SIG-M5 treated with dmso at 0.1 percent for 504 hours (cell line): ENCODE data around the gene ZAP70.

Source experiments
- DNase-seq: peaks from one replicate; lab custom pipeline; 2025; ENCODE audit not compliant: unreplicated experiment; lab: John Stamatoyannopoulos, UW

ZAP70 gene

GRCh38 chr2:97747716-97748115 lies 34.3 kb downstream of the ZAP70 start:
- no peak for DNase-seq

GRCh38 chr2:97749581-97749980 lies 36.2 kb downstream of the ZAP70 start:
- no peak for DNase-seq

- no peak for DNase-seq
Measured at GRCh38 chr2:97750017-97750416, 36.6 kb downstream of the ZAP70 start.

GRCh38 chr2:97751752-97752151 lies 38.4 kb downstream of the ZAP70 start:
- no peak for DNase-seq

GRCh38 chr2:97752342-97753334 lies 39.3 kb downstream of the ZAP70 start:
- no peak for DNase-seq

DNA sequence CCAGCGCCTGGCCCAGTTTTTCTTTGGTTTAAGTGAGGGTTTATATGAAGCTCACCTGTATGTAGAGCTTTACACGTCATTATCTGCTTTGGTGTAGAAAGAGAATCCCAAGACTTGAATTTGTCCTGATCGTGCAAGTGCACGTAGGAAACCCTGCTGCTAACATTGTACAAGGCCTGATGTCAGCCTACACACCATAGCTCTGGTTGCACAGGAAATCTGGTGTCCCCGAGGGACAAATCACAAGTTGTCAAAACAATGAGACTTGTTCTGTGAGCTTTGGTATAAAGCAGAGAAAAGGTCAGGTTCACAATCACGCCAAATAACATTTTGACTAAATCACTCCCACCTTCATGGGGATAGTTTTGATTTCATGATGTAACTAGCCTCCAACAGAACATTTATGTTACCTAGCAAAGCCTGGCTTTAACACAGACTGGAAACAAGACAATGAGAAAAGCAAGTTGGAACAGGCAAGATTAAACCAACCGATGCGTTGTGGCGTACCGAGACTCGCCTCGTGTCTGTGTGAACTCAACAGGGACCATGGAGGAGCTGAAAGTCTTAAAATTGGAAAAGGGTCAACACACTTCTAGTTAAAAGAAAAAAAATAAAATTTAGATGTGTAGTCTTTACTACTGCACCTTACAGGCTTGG lies 41.4 kb downstream of the ZAP70 start:
- DNase-seq = no peak

DNA sequence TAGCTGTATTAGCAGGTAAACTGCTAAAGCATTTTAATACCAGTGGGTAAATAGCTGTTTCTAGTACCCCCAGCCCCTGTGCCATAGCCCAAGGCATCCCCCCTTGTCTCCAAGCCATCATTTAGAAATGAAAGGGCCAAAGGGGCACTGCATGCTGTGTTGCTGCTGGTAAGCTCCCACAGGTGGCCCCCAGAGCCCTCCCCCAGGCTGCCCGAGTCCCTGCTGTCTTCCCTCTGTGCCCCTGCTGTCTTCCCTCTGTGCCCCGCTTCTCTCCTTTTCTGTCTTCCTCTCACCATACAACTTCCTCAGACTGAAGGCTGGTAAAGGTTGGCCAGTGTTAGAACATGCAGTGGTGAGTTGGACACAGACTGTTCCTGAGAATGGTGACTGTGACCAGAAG lies 42.1 kb downstream of the ZAP70 start:
- no peak for DNase-seq

- no peak for DNase-seq
Measured at GRCh38 chr2:97757062-97757461, 43.7 kb downstream of the ZAP70 start.

- DNase-seq = no peak
Measured at GRCh38 chr2:97758131-97758705, 44.8 kb downstream of the ZAP70 start.

DNA sequence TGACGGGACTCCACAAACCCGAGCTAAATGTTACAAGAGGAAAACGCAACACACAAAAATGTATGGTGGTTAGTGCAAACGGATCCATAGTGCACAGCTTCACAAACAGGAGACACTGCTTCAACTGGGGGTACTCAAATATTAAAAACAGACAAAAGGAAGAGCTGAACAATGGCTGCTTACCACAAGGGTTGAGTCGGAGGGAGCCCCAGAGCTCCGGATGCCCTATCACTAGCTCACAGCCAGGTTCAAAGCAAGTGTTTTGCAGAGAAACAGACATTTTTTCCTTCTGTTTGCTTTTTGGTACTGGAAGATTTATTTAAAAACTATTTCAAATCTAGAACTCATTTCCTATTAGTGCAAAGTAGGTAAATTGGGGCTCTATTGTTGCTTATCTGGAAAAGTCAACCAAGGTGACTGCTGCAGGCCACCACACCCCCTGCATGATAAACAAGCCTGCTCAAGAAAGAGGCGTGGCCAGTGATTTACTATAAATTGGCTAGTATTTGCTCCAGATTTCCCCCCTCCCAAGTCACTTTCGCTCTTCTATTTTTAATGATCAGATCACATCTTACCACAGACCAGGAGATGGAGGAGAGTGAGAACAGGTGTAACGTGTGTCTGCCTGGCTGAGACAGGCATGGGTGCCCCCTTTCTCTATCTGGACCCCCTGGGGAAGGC lies 46.5 kb downstream of the ZAP70 start:
- no peak for DNase-seq

- DNase-seq = no peak
Measured at GRCh38 chr2:97760480-97761049, 47.2 kb downstream of the ZAP70 start.

DNA sequence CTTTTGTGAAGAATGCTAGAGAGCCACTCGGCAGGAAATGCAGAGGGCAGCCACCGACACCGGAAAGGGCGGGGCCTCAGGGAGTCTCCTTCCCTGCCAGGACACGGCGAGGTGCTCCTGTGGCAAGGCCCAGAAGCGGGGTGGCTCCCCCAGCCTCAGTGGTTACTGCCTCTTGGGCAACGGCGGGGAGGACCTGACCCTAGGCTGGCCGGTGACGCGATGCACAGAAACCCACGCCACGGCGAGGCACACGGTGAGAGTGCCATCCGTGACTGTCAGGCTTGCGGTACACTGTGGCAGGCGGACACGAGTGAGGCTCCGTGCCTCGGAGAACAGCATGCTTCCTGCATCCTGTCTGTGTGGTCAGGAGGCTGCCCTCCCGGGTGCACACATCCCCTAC lies 47.8 kb downstream of the ZAP70 start:
- DNase-seq = no peak

DNA sequence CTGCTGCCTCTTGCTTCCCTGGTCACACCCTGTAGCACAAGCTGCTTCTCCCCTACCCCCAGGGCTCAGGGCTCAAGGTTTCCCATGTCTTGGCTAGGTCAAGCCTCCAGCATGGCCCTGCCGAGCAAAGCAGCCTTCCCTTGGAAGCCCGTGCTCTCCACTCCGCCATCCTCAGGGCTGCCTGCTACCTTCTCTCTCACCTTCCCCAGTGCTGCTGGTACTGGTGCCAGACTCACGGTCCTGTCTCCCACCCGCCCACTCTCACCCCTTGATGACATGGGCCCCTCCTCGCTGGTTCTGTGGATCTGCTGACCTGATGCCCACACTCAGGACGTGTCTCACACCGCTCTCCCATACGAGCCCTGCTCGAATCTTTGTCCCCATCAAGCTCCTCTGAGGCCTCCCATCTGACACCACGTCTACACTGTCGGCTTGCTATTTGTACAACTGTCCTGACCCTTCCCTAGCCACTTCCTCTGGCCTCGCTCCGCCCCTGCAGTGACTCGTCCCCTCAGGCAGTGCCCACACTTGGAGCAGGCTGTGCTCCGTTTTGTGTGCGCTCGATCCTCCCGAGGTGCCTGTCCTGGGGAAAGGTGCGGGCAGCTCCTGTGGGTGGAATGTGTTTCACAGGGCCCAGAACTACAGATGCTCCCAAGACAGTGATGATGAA lies 49.9 kb downstream of the ZAP70 start:
- DNase-seq = no peak

- no peak for DNase-seq
Measured at GRCh38 chr2:97764559-97765263, 51.3 kb downstream of the ZAP70 start.

DNA sequence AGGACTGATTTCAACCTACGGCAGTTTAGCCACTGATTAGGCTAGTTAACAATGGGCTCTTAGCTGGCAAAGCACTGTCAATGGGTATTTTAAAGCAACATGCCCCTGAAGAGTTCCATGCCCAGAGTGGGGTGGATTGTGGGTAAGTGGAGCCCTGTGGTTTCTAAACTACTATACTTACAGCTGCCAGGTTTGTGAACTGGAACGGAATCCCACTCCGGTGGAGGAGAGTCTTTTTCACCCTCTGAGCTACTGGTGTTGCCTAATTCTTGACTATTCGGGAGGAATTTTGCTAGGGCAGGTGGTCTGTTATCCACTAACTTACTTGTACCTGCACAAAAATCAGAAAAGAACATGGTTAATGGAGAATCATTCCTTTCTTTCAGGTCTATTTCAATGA lies 52.6 kb downstream of the ZAP70 start:
- DNase-seq = no peak

GRCh38 chr2:97766567-97766966 lies 53.2 kb downstream of the ZAP70 start:
- DNase-seq = no peak

DNA sequence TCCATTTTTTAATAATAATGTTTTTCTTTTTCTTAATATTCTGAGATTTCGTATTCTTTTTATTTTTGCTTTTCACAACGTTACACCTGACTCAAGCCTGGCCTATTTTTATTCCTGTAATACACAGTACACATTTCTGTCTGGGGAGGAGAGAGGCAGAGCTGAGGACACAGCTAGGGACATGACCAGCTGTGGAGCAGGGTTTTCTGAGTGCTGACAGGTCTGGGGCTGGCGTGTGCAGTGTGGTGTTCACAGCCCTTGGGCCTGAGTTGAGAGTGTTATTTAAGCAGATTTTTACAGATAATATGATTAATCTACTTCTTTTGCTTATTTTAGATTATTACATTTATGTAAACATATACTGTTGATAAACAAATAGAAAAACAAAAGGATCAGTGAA lies 55.9 kb downstream of the ZAP70 start:
- no peak for DNase-seq

DNA sequence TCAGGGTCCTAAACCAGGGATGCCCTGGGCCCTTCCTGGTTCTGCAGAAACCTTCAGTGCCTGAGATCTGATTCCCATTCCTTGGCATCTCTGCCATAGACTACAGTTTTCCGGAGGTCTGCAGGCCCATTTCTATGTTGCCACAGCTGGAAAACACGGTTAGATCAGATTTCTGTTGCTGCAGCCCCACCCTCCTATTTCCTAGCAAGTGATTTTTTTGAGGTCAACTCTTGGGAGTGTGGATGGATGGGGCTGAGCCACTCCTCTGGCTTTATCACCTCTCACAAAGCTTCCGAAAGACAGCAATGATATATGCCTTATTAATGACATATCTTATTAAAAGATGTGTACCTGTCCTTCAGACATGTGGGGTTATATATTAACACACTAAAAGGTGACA lies 56.3 kb downstream of the ZAP70 start:
- DNase-seq = no peak

DNA sequence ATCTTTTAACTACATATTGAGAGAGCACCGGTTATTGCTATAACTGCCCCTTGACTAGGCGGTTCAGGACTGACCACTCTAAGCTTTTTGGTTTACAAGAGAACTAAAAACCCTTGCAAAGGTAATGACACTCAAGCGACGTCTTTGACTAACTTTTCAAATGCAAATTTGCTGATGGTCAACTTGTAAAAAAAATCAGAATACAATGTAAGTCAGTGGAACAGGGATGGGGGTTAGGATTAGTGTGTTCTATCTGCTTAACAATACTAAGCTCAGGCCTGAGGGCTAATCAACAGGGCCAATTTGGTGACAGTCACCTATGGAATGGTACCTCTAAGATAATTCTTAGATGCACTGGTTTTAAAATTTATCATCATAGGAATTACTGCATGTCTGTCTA lies 57.1 kb downstream of the ZAP70 start:
- no peak for DNase-seq

DNA sequence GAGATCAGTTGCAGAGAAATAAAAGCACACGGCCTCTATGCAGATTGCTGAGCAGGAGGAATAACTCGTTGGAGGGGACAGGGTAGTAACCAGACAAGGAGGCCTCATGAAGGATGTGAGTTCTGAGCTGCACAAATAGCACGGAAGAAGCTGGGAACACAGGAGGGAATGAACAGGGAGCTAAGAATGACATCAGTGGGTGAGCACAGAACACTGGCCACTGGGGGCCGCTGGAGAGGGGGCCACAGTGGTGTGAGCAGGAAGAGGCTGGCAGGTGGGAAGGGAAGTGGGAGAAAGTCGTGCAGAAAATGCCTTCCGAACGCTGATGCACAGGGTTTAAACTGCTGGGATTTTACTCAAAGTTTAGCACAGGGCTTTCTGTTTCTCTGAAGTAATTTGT lies 61.0 kb downstream of the ZAP70 start:
- no peak for DNase-seq
